HUES6 (cell line): ENCODE measurements around the gene AURKAIP1.

Source experiments
- H3K27ac ChIP-seq: 2 replicates; pipeline ENCODE4 v1.7.0; 2013; ENCODE audit warnings: low read depth, mild to moderate bottlenecking, low read length, inconsistent platforms
- H3K27me3 ChIP-seq: 2 replicates; pipeline ENCODE4 v1.6.1; 2013; ENCODE audit warnings: low read length; ENCODE audit not compliant: control insufficient read depth, insufficient read depth
- H3K36me3 ChIP-seq: 2 replicates; pipeline ENCODE4 v1.6.1; 2013; ENCODE audit warnings: low read length; ENCODE audit not compliant: control insufficient read depth, insufficient read depth
- H3K4me1 ChIP-seq: 2 replicates; pipeline ENCODE4 v1.6.1; 2013; ENCODE audit warnings: low read length; ENCODE audit not compliant: control insufficient read depth, insufficient read depth
- H3K4me3 ChIP-seq: 2 replicates; pipeline ENCODE4 v1.5.1; 2013; ENCODE audit warnings: low read depth, low read length
- H3K9ac ChIP-seq: one replicate; pipeline ENCODE4 v1.6.1; 2013; ENCODE audit warnings: mild to moderate bottlenecking, low read length
- H3K9me3 ChIP-seq: 2 replicates; pipeline ENCODE4 v1.6.1; 2013; ENCODE audit warnings: low read depth, low read length; ENCODE audit not compliant: control insufficient read depth, insufficient read depth

AURKAIP1 gene

DNA sequence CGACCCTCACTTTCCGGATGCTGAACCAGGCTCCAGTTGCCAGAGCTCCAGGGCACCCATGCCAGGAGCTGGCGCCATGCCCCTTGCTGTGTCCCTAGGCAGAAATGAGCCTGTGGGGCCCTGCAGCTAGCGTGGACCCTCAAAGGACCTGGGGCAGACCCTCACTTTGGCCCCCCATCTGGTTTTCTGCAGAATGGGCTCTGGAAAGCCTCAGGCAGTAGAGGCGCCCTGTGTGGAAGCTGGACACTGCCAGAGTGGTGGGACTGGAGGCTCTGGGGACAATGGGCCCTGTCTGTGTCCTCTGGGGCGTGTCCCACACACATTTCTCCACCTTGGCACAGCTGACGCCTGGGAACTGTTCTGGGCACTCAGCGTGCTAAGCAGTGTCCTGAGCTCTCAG, 6.3 kb upstream of the AURKAIP1 start:
- no peaks in the 10 kb centered on the region for H3K9me3 ChIP-seq
- no peak overlapping the region for H3K9ac ChIP-seq
- H3K4me1 ChIP-seq, result 0 out of 2 replicates have a peak, but pooled peaks cover under 1% of the 10 kb centered on the region
- H3K36me3 ChIP-seq, result peaks cover 17% of the 10 kb centered on the region
- H3K27me3 ChIP-seq, result no peaks in the 10 kb centered on the region
- no peak overlapping the region for H3K27ac ChIP-seq
- no peak overlapping the region for H3K4me3 ChIP-seq

DNA sequence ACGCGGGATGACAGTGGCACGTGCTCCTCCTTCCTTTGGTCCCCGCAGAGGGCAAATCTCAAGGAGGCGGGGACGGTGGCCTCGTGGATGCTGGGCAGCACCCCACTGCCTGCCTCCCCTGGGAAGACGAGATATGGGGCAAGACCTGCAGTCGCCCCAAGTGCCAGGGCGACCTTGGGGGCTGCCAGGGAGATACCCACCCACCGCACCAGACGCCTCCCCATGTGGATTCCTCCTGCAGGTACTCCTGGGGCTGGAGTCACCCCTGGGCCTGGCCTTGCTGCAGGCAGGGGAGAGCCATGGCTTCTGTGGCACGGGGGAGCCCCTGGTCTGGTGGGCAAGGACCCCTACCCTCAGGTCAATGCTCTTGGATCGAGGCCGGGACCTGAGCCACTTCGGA, 5.9 kb upstream of the AURKAIP1 start:
- Histone ChIP-seq H3K27ac (no peak overlapping the region), H3K9me3 (no peaks in the 10 kb centered on the region), H3K9ac (no peak overlapping the region), H3K27me3 (no peaks in the 10 kb centered on the region), H3K4me1 (0 out of 2 replicates have a peak, but pooled peaks cover 4% of the 10 kb centered on the region), H3K36me3 (peaks cover 13% of the 10 kb centered on the region), H3K4me3 (no peak overlapping the region)

DNA sequence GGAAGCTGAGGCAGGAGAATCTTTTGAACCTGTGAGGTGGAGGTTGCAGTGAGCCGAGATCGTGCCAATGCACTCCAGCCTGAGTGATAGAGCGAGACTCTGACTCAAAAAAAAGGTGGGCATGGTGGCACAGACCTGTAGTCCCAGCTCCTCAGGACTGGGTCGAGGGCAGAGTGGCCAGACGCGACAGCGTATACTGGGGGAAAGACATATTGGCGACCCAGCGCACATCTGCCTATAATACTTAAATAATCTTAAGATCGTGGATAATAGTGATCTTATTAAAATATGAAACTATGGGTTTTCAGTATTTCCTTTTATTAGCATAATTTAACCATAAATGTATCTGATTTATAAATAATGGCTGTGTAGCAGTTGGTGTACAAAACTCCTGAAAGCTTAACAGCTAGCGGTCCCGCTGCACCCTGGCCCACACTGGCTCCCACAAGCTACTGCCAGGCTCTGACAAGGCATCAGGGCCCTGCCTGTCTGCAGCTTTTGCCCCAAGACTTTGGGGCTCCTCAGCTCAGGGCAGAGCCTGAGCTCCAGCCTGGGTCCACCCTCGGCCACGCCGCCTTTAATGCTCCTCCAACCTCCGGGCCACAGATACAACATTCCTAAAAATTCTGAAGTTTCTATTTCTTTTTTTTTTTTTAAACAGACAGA, 2.7 kb upstream of the AURKAIP1 start:
- Histone ChIP-seq H3K4me1 (peaks cover 9% of the 10 kb centered on the region; the same call in 1 of the 2 replicates), H3K27ac (no peak overlapping the region), H3K36me3 (peaks cover 11% of the 10 kb centered on the region), H3K9me3 (no peaks in the 10 kb centered on the region), H3K9ac (no peak overlapping the region), H3K4me3 (no peak overlapping the region), H3K27me3 (no peaks in the 10 kb centered on the region)

DNA sequence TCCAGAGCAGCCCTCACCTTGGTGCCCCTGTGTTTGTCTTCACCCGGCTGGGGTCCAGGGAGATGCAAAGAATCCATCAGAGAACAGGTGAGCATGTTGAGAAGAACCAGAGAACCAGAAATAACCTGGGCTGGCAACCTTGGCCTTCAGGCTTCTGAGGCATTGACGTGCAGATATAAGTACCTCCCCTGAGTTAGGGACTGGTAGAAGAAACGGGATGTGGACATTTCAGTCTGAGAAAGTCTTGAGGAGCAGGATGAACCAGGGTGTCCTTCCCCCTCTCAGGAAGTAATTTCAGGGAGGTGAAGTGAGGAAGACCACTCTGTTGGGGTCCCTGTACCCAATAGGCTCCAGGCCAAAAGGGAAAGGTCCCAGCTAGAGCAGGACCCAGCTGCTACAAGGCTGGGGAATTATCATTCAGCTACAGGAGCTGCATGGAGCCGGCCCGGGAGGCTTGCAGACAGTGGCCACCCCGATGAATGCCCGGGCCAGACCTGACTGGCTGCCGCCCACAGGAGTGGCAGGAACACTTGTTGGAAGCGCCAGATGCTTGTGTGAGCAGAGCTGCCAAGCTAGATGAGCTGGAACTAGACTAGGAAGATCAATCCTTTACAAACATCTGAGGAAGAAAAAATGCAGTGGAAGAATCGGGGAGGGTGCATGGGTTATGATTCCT, 1.7 kb upstream of the AURKAIP1 start:
- Histone ChIP-seq H3K9ac (no peak overlapping the region), H3K4me1 (peaks cover 9% of the 10 kb centered on the region; the same call in 1 of the 2 replicates), H3K27ac (no peak overlapping the region), H3K9me3 (no peaks in the 10 kb centered on the region), H3K27me3 (no peaks in the 10 kb centered on the region), H3K4me3 (no peak overlapping the region), H3K36me3 (peaks cover 13% of the 10 kb centered on the region)

DNA sequence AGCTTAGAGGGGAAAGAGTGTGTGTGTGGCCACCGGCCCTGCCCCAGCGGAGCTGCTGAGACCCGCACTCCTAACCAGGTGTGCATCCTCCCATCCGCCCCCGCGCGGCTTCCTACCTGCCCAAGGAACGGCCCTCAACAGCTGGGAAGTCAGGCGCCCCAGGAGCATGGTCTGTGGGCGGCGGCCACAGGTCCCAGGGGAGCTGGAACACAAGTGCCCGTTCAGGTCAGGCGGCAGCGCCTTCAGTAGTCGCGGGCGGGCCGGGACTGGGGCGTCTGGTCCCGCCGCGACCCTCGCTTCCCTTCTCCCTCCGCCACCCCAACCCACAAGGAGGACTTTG, 448 bp downstream of the AURKAIP1 start:
- Histone ChIP-seq H3K27me3 (no peaks in the 10 kb centered on the region), H3K9me3 (no peaks in the 10 kb centered on the region), H3K4me1 (peaks cover 9% of the 10 kb centered on the region; the same call in 1 of the 2 replicates), H3K36me3 (peaks cover 18% of the 10 kb centered on the region), H3K27ac (peak overlapping the region; percentile 85), H3K4me3 (peak overlapping the region; percentile 85), H3K9ac (peak overlapping the region; percentile 88)

DNA sequence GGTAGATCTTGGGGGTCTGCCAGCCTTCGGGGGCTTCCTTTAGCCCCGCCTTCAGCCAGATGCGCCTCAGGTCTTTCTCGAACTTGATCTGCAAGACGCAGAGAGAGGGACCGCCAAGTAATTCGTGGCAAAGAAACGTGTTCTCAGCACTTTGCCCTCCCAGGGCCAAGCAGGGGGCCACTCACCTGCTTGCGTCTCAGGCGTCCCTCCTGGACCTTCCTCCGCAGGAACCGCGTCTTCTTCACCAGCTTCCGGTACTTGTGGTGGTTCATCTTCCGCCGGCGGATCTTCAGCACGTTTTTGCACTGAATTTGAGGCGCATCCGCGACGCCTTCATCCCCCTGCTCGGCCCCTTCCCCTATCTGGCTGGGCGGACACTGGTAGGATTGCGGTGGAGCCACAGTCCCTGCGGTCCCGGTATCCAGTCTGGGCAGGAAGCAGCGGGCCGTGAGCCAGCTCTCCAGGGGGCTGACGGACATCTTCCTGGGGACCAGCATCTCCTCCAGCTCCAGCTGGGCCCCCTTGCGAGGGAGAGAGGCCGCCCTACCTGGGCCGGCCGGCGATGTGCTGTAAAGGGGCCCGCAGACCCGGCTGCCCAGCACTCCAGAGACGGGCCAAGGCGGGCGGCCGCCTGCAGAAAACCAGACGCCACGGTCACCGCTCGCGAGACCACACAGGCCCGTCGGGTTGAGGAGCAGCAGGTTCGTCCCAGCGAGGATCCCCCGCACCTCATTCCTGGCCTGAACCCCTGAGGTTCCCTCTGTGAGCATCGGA, 1.0 kb downstream of the AURKAIP1 start:
- Histone ChIP-seq H3K36me3 (peaks cover 18% of the 10 kb centered on the region), H3K27ac (no peak overlapping the region)

DNA sequence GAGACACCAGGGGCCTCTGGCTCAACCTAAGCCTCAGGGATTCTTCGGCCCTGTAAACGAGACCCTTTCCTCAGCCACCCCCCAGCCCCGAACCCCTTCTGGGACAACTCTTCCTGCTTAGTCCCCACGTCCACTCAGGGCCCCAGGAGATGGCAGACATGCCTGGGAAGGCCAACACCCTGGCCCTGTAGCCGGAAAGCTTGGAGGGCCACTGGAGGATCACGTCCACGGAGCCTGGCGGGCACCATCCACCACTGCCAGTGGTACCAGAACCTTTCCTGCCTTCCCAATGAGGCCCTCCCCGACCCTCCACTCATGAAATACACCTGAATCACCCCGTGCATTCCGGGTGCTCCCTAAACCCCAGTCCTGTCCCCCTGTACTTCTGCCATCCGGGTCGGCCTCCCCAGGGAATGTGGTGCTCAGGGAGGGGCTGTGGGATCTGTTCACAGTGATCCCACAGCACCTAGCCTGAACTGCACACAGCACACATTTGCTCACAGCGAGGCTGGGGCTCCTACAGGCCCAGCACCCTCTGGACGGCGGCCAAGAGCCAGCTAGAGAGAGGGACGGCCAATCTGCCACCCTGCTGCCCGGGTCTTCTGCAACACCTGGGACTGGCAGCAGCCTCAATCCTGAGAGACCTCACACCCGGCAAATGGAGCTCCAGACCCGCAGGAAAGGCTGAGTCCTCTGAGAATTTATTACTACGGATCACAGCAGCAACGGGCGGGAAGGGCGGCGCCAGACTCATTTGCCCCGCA, 1.8 kb downstream of the AURKAIP1 start:
- H3K9me3 ChIP-seq, result no peaks in the 10 kb centered on the region
- no peaks in the 10 kb centered on the region for H3K27me3 ChIP-seq
- peaks cover 18% of the 10 kb centered on the region for H3K36me3 ChIP-seq
- H3K27ac ChIP-seq, result no peak overlapping the region
- H3K4me3 ChIP-seq, result 0 out of 2 replicates have a peak overlapping the region, but pooled peaks have one; percentile 85
- H3K9ac ChIP-seq, result no peak overlapping the region
- peaks cover 9% of the 10 kb centered on the region; the same call in 1 of the 2 replicates for H3K4me1 ChIP-seq

More for the DNA sequence above, 1.0 kb downstream of the AURKAIP1 start:
- Histone ChIP-seq H3K4me1 (peaks cover 9% of the 10 kb centered on the region; the same call in 1 of the 2 replicates), H3K27me3 (no peaks in the 10 kb centered on the region), H3K9me3 (no peaks in the 10 kb centered on the region), H3K9ac (peak overlapping the region; percentile 88), H3K4me3 (peak overlapping the region; percentile 85)

DNA sequence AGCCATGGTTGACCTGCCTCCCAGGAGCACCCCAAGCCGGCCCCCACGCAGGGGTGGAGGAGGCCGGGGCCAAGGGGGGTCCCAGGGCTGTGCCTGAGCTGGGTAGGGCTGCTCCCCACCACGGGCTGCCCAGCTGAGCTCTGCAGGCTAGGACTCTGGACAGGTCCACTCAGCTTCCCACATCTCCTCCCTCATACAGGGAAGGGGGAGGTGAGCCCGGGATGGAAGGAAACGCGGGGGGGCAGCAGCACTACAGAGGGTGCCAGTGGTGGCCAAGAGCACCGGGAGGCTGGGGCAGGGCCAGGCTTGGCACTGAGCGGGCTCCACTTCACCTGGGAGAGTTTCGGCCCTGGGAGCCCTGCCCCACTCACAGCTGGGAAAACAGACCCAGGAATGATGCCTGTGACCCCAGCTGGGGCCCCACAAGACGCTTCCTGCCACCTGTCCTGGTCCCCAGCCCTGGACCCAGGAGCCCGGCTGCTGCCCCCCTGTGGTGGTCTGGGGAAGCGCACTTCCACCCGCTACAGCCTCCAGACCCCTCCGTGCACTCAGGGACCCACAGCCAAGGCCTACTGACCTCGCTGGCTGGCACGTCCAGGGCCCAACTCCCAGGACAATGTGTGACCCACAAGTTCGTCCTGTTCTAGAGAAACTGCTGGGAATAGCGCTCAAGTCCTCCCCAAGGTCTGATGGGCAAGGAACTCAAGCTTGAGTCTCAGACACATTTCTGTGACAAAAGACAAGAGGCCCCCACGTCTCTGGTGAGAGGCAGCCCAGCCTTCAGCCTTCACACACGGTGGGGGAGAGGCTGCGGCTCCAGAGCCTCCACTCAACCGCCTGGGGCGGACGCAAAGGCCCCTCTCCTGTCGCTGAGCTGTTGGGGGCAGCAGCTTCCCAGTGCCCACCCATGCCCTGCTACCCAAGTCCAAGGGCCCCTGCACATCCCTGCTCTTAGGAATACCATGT, 3.0 kb downstream of the AURKAIP1 start:
- Histone ChIP-seq H3K27me3 (no peaks in the 10 kb centered on the region), H3K9me3 (peaks cover 5% of the 10 kb centered on the region), H3K4me1 (peaks cover 9% of the 10 kb centered on the region; the same call in 1 of the 2 replicates), H3K27ac (no peak overlapping the region), H3K4me3 (no peak overlapping the region), H3K36me3 (peaks cover 18% of the 10 kb centered on the region), H3K9ac (no peak overlapping the region)

DNA sequence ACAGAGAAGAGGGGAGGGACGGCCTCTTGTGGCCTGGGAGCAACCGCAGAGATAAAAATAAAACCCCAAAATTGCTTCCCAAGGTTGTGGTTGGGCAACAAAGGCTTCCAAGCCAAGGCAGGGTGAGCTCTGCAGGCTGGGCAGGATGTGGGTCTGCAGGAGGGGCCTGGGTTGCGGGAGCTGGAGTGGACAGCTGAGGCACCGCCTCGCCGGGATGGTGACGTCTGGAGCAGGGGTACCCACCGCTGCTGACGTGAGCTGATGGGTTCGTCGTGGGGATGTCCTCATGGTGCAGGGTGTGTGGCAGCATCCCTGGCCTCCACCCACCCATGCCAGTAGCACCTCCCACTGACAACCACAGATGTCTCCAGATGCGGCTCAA, 3.7 kb downstream of the AURKAIP1 start:
- no peak overlapping the region for H3K9ac ChIP-seq
- H3K27me3 ChIP-seq, result no peaks in the 10 kb centered on the region
- H3K9me3 ChIP-seq, result peaks cover 11% of the 10 kb centered on the region
- H3K27ac ChIP-seq, result no peak overlapping the region
- peaks cover 9% of the 10 kb centered on the region; the same call in 1 of the 2 replicates for H3K4me1 ChIP-seq
- H3K36me3 ChIP-seq, result peaks cover 18% of the 10 kb centered on the region
- H3K4me3 ChIP-seq, result no peak overlapping the region
